Spleen (tissue), 11 donors: ENCODE results near the gene FAM9C. TPM values are rescaled to one million over a fixed set of nuclear protein-coding genes. Genes with fewer than 3 reads are reported as not detected.

Experiments used
- DNase-seq: peaks from one replicate; pipeline ENCODE4 v3.0.0-alpha.2; 2020
- H3K27ac ChIP-seq, 8 donors: fragments of 200-600 bp; sonication (generic) in 7 of 8; 1 replicate in 4 of 8; 2 replicates in 4 of 8; pipeline versions ENCODE4 v1.5.0 to v1.8.0; 2016 to 2021; ENCODE audit warnings: inconsistent platforms in 4 of 8, mild to moderate bottlenecking in 4 of 8, moderate library complexity in 1 of 8
- H3K27me3 ChIP-seq, 7 donors: fragments of 200-600 bp; sonication (generic) in 6 of 7; replicated peaks in 1 of 7; 1 replicate in 4 of 7; 2 replicates in 3 of 7; pipeline versions ENCODE4 v1.5.0 to v1.8.0; 2016 to 2021; ENCODE audit warnings: inconsistent platforms in 3 of 7, mild to moderate bottlenecking in 1 of 7
- H3K36me3 ChIP-seq, 6 donors: fragments of 200-600 bp; sonication (generic) in 5 of 6; 1 replicate in 4 of 6; 2 replicates in 2 of 6; pipeline versions ENCODE4 v1.5.0 to v1.8.0; 2016 to 2021; ENCODE audit warnings: inconsistent platforms in 2 of 6
- H3K4me1 ChIP-seq, 6 donors: fragments of 200-600 bp; sonication (generic) in 5 of 6; 1 replicate in 3 of 6; 2 replicates in 3 of 6; pipeline versions ENCODE4 v1.5.0 to v1.8.0; 2016 to 2021; ENCODE audit warnings: inconsistent platforms in 3 of 6
- H3K4me3 ChIP-seq, 8 donors: fragments of 200-600 bp; sonication (generic) in 7 of 8; 1 replicate in 4 of 8; 2 replicates in 4 of 8; pipeline versions ENCODE4 v1.5.0 to v1.8.0; 2016 to 2021; ENCODE audit warnings: inconsistent platforms in 4 of 8, mild to moderate bottlenecking in 4 of 8, moderate library complexity in 2 of 8
- H3K9me3 ChIP-seq, 8 donors: fragments of 200-600 bp; sonication (generic) in 7 of 8; 1 replicate in 4 of 8; 2 replicates in 4 of 8; pipeline versions ENCODE4 v1.5.0 to v1.8.0; 2016 to 2021; ENCODE audit warnings: inconsistent platforms in 4 of 8
- CTCF ChIP-seq, 11 experiments: fragments of 200-600 bp in 7 of 11; fragments of 450-650 bp in 4 of 11; sonication (generic) in 4 of 11; IDR thresholded peaks in 8 of 11; conservative IDR thresholded peaks in 3 of 11; 1 replicate in 7 of 11; 2 replicates in 4 of 11; pipeline versions ENCODE4 v1.4.0 to v1.8.0; 2016 to 2021; ENCODE audit warnings: antibody characterized with exemption in 11 of 11, inconsistent platforms in 4 of 11, mild to moderate bottlenecking in 1 of 11
- POLR2A ChIP-seq, 3 donors: fragments of 450-650 bp; IDR thresholded peaks; one replicate each; pipeline ENCODE4 v1.5.1; 2017; ENCODE audit warnings: antibody characterized with exemption in 3 of 3, mild to moderate bottlenecking in 1 of 3
- POLR2AphosphoS5 ChIP-seq, 3 donors: sonication (generic); formaldehyde crosslinking; IDR thresholded peaks; one replicate each; pipeline ENCODE4 v1.5.1; 2017; ENCODE audit warnings: antibody characterized with exemption in 3 of 3
- WGBS, 5 donors: extraction: QIAGEN DNeasy Blood & Tissue Kit in 3 of 5; methylation state at CpG; one replicate each; pipeline versions ENCODE4 v1.1.5 to v1.1.7; 2013 to 2018; 5-methylcytosine and 5-hydroxymethylcytosine counted together
- intact Hi-C: fragments of 100-400 bp; cut with DNase I; formaldehyde crosslinking; loops from one replicate; pipeline ENCODE4 v1.15.0; 2023; ENCODE audit warnings: low total_unique reads
- polyA plus RNA-seq, 3 donors: library from polyadenylated mRNA; stranded (reverse); fragments of 200-250 nt; gene quantifications; one replicate each; pipeline ENCODE4 v1.2.1, GENCODE V29; 2013
- total RNA-seq, 7 donors: library from RNA; depleted of rRNA in 3 of 7; stranded (reverse); fragments of >200 nt in 3 of 7; fragmentation: NEBNext Ultra II Directional in 4 of 7; extraction: Animal tissue kit (Norgen Biotek cat#: 25700) in 4 of 7; gene quantifications; one replicate each; pipeline versions ENCODE4 v1.1.0 to v1.2.1, GENCODE V29; 2016 to 2021
- donor health status: healthy with polysubstance abuse.
- donor health status: DM: no; HTN: no; CAD: no; lungs with moderate emphysema.
- donor health status: DM: no; HTN: no; CAD: no.
- donor health status: Bipolar disorder and iron deficiency.
- donor health status: healthy.
- donor health status: DM: no; HTN: no; CAD: no.
- donor health status: DM: yes; HTN: yes; CAD: no.

FAM9C gene
- total and polyA plus RNA-seq, 10 donors, result 0.09 to 56.0 (median 10.5) TPM; not detected in 3

- Histone ChIP-seq H3K9me3 (no peaks in the 10 kb centered on the region), H3K27me3 (peaks cover 0 to 5% (median 0%) of the 10 kb centered on the region in 7 donors), H3K4me3 (peak overlapping the region in 1 of 8 donors; percentile 10), H3K4me1 (peaks cover 48 to 100% (median 97%) of the 10 kb centered on the region in 6 donors), H3K27ac (peak overlapping the region; percentile 61 to 90 (median 87)), H3K36me3 (no peaks in the 10 kb centered on the region)
- 57 to 75% (median 62%) methylated on average over 10 to 11 of the region's 11 CpGs for WGBS, 5 donors
- no peak for DNase-seq
- no peak for TF ChIP-seq POLR2AphosphoS5 (IDR thresholded peaks at IDR 0.05)
- no peak for TF ChIP-seq POLR2A (IDR thresholded peaks at IDR 0.05)
- TF ChIP-seq CTCF (IDR thresholded peaks at IDR 0.05 in 8 of 11, conservative IDR thresholded peaks at IDR 0.05 in 3 of 11), result no peak
- intact Hi-C loops, result loop anchor here (10.0 kb wide), 1 partner anchor 98 kb away; no protein-coding TSS in a partner anchor
Measured at GRCh38 chrX:13082206-13083065, 38.0 kb upstream of the FAM9C start.

GRCh38 chrX:13081395-13082205 is 37.2 kb upstream of the FAM9C start:
- Histone ChIP-seq H3K27ac (peak overlapping the region; percentile 61 to 90 (median 87)), H3K4me3 (peak overlapping the region in 1 of 8 donors; percentile 29), H3K27me3 (peaks cover 0 to 5% (median 0%) of the 10 kb centered on the region in 7 donors), H3K36me3 (no peaks in the 10 kb centered on the region), H3K4me1 (peaks cover 40 to 100% (median 97%) of the 10 kb centered on the region in 6 donors), H3K9me3 (no peaks in the 10 kb centered on the region)
- intact Hi-C loops, result loop anchor here (10.0 kb wide), 1 partner anchor 97 kb away; no protein-coding TSS in a partner anchor
- 13 to 35% (median 15%) methylated on average over 6 of the region's 6 CpGs for WGBS, 5 donors
- no peak for DNase-seq
- TF ChIP-seq POLR2A (IDR thresholded peaks at IDR 0.05) (no peak), POLR2AphosphoS5 (IDR thresholded peaks at IDR 0.05) (peak in 1 of 3 donors; percentile 30), CTCF (IDR thresholded peaks at IDR 0.05 in 8 of 11, conservative IDR thresholded peaks at IDR 0.05 in 3 of 11) (no peak)

DNA sequence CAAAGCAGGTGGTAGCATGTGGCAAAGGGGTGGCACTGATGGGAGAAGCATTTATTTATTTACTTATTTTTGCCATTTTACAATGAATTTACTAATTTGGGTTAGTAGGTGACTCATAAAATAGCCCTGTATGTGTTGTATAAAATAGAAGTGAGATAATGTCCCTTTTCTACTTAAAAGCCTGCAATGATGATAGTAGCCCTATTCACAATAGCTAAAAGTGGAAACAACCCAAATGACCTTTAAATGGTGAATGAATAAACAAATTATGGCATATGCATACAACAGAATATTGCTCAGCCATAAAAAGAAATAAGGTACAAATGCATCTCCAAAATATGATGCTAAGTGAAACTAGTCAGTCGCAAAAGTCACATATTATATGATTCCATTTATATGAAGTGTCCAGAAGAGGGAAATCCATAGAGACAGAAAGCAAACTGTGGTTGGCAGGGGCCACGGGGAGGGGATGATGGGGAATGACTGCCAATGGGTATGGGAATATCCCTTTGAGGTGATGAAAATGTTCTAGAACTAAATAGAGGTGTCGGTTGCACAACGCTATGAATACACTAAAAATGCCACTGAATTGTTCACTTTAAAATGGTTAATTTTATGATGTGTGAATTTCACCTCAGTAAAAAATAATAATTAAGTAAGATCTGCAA is 35.8 kb upstream of the FAM9C start:
- H3K4me1 ChIP-seq, result peaks cover 37 to 100% (median 90%) of the 10 kb centered on the region in 6 donors
- WGBS, 5 donors, result 74 to 80% (median 77%) methylated on average over 4 of the region's 4 CpGs
- no peaks in the 10 kb centered on the region for H3K36me3 ChIP-seq
- no peak overlapping the region for H3K4me3 ChIP-seq
- DNase-seq, result no peak
- TF ChIP-seq POLR2AphosphoS5 (IDR thresholded peaks at IDR 0.05) (no peak), POLR2A (IDR thresholded peaks at IDR 0.05) (no peak), CTCF (IDR thresholded peaks at IDR 0.05 in 8 of 11, conservative IDR thresholded peaks at IDR 0.05 in 3 of 11) (no peak)
- intact Hi-C loops, result loop anchor here (10.0 kb wide), 1 partner anchor 95 kb away; no protein-coding TSS in a partner anchor
- H3K27ac ChIP-seq, result peak overlapping the region; percentile 16 to 90 (median 87)
- no peaks in the 10 kb centered on the region for H3K9me3 ChIP-seq
- peaks cover 0 to 5% (median 0%) of the 10 kb centered on the region in 7 donors for H3K27me3 ChIP-seq
